HL-60/S4 treated with retinoic acid at 250 ng/mL for 4 days and 3 days (cell line): ENCODE data around the gene SIGLEC10.
"Not testable (repeated sequence)": the region's sequence is repeated elsewhere in the genome, so short reads cannot be mapped to it uniquely, and the experiment has no call there.

Source experiments
- in situ Hi-C: fragments of 300-500 bp; cut with MboI; formaldehyde crosslinking; loops from 2 replicates; pipeline ENCODE4 v1.7.0; 2022; ENCODE audit warnings: low sequenced_read_pairs

SIGLEC10 gene

DNA sequence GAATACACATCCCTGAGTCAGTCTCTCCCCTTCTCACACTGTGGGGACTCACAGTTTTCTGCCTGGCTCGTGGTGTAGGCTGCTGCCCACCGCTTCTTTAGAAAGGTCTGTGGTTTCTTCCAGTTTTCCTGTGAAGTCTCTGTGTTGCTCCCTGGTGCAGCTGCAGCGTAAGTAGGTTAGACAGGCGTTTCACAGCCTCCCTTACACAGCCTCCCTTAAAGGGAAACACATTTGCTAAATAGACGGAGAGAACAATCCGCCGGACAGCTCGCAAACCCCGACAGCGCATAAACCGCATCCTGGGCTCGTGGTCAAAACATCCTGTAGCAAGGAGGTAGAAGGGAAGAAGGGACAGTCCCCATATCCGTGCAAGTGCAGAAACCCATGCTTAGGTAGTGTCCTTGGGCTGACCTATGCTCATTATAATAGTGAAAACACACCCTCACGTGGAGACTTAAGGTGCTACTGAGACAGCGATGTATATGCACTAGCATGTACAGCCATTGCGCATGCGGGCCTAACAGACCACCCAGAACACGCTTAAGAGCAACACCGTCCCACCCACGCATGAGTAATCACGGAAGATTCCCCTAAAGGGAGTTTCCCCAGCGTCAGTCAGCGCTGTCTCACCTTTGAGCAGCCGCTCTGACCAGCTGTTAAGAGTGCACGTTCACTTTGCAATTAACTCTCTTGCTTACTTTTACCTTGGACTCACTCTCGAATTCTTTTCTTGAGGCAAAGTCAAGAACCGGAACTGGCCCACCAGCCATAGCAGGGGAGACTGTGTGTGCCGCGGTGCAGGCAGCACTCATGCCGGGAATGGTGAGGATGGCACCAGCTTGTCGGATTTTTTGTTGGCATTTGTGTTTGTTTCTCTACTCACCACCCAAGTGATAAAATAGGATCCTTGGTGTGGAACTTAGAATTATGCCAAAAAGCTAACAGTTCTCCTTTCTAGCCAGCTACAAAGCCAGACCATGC is 24.3 kb upstream of the SIGLEC10 start:
- in situ Hi-C loops = no loop called here

DNA sequence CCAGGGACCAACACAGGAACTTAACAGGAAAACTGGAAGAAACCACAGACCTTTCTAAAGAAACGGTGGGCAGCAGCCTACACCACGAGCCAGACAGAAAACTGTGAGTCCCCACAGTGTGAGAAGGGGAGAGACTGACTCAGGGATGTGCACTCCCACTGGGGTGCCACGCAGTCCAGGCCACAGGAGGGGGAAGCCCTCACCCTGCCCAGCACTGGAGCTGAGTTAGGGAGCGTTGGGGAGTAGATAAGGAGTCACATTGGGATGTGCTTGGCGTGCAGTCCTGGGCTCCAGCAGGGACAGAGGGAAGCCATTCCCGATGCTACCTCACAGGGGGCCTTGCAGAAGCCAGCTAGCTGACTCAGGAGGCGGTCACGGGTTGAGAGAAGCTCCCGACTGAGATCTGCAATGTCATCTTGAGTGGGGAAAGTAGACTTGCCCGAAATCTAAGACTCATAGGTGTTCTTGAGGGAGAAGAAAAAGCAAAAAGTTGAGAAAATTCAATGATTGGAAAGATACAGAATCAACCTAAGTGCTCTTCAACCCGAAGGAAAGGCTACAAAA is 23.5 kb upstream of the SIGLEC10 start:
- in situ Hi-C loops = no loop called here

DNA sequence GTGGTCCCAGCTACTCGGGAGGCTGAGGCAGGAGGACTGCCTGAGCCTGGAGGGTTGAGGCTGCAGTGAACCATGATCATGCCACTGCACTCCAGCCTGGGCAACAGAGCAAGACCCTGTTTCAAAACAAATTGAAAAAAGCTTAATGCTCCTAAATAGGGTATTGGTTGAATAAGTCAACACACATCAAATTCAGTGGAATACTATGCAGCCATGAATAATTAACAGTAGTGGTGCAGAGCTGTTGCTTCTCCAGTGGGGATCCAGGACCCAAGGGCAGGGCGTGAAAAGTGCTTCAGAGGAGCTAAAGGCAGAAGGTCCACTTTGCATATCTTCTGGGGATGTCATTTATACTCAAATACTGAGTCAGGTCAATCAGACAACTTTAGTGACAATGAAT is 22.6 kb upstream of the SIGLEC10 start:
- in situ Hi-C loops = no loop called here

DNA sequence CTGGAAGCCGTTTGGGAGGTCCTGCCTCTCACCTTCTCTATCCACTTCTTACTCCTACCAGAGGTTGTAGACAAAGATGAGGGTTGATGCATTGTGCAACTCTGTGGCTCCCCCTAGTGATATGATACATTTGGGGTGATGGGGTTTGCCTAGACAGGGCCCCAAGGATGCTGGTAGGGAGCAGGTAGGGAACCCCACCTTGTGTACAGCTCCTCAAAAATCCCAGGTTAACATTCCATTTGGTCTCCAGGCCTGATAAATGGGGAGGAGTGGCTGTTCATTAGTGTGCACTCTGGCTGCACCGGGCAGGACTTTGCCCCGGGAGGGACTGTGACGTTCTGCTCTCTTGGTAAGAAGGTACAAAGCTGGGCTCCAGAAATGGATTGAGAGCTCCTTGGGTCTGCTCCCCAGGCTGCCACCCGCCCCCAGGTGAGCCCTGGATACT is 21.6 kb upstream of the SIGLEC10 start:
- in situ Hi-C loops = no loop called here

DNA sequence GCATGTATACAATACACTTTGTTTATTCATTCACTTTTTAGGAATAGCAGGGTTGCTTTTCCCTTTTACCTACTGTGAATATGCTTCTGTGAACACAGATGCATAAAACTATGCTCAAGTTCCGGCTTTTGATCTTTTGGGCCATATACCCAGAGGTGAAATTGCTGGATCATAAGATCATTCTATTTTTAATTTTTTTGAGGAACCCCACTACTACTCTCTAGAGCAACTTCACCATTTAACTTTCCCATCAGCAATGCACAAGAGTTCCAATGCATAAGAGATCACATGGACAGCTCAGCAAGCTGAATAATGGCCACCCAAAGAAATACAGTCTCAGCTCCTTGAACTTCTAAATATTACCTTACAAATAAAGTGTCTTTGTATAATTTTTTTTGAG is 17.0 kb upstream of the SIGLEC10 start:
- in situ Hi-C loops = no loop called here

DNA sequence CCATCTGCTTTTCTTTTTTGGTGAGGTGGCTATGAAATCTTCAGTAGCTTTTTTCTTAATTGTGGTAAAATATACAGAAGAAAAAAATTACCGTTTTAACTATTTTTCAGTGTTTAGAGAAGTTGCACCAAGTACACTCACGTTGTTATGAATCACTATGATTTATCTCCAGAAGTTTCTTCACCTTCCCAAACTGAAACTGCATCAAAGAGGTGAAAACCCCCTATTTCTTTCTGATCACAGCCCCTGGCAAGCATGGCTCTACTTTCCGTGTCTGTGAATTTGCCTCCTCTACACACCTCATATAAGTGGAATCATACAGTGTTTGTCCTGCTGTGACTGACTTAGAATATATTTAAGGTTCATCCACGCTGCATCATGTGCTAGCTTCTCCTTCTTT is 15.6 kb upstream of the SIGLEC10 start:
- in situ Hi-C loops = no loop called here

DNA sequence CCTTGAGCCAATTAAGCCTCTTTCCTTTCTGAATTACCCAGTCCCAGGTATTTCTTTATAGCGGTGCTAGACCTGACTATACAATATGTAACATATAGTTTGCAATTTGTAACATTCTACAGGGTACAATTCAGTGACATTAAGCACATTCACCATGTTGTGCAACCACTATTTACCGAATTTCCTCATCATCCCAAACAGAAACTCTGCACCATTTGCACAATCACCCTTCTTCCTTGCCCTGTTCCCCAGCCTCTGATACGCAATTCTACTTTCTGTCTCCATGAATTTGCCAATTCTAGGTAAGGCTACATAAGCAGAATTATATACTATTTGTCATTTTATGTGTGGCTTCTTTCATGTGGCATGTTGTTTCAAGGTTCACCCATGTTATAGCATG is 13.7 kb upstream of the SIGLEC10 start:
- in situ Hi-C loops = no loop called here

DNA sequence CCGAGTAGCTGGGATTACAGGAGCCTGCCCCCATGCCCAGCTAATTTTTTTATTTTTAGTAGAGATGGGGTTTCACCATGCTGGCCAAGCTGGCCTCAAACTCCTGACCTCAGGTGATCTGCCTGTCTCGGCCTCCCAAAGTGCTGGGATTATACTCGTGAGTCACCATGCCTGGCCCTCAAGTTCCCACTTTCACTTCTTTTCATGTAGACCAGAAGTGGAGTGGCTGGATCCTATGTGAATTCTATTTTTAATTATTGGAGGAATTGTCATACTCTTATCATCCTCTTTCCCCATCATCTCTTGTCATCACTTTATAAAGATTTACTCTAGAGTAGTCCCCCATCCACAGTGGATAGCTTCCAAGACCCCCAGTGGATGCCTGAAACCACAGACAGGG is 12.8 kb upstream of the SIGLEC10 start:
- in situ Hi-C loops = no loop called here

DNA sequence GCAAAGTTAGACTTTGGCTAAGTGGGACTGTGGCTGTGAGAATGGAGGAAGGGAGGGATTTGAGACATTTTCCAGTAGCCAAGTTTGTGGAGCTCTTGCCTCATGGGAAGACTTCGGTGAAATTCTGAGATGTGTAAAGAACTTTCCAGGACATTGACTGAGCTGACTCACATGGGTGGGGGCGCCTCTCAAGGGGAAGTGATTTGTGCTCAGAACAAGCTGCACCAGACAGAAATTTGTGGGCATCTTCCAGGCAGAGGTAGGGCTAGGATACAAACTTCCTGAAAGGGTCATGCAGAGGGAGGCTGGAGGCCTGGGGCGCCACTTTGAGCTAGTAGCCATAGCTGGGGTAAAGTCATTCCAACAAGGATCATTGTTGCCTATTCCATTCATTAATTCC is 9.8 kb upstream of the SIGLEC10 start:
- in situ Hi-C loops = no loop called here

DNA sequence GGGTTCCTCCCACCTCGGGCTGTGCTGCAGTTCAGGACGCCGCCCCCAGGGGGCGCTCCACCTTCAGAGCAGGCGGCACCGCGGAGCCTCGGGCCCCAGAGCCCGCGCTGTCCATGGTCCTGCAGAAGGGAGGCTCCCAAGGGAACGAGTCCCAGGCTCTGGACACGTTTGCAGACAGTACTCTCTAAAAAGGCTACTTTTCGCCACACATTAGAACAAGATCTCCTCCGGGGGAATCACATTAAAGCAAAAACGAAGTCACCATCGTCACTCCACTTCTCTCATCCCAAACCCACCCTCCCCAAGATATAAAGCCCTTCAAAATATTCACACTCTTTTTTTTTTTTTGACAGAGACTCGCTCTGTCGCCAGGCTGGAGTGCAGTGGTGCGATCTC is 4.6 kb upstream of the SIGLEC10 start:
- in situ Hi-C loops = no loop called here

DNA sequence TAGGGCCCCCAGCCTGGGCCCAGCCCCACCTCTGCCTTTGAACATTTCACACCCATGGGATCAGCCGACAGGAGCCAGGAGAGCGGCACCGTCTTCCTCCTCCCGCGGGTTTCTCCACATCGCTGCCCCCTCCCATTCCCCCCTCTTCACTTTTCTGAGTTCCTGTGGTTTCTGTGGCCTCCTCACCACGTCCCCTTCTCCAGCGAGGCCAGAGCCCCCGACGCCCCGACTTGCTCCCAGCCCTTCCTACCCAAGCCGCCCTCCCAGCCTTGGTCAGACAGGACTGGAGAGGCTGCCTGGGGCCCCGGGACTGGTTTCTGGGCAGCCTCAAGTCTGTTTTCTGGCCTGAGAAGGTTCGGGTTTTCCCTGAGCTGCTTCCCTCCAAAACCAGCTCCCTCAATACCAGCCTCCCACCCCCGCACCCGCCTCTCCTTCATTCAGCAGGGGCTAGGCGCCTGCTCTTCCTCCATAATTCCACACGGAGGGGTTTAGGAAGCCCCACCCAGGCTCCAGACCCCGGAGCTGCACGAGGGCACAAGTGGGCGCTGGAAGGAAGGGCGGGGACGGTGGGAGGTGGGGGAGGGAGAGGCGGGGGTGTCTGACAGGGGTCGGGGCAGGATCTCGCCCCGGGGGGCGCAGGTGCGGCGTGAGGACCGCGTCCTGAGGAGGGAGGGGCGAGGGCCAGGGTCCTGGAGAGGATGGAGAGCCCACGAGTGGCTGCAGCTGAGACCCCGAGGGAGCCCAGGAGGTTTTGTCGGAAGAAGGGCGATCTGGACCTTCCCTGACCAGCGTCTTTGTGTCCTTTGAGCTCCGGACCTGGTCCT is 4.0 kb upstream of the SIGLEC10 start:
- in situ Hi-C loops = no loop called here

DNA sequence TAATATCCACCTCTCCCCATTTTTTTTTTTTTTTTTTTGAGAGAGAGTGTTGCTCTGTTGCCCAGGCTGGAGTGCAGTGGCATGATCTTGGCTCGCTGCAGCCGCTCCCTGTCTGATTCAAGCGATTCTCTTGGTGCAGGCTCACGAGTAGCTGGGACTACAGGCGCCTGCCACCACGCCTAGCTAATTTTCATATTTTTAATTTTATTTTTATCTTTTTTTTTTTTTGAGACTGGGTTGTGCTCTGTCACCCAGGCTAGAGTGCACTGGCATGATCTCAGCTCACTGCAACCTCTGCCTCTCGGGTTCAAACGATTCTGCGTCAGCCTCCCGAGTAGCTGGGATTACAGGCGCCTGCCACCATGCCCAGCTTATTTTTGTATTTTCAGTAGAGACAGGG is 3.1 kb upstream of the SIGLEC10 start:
- in situ Hi-C loops = not testable (repeated sequence)

DNA sequence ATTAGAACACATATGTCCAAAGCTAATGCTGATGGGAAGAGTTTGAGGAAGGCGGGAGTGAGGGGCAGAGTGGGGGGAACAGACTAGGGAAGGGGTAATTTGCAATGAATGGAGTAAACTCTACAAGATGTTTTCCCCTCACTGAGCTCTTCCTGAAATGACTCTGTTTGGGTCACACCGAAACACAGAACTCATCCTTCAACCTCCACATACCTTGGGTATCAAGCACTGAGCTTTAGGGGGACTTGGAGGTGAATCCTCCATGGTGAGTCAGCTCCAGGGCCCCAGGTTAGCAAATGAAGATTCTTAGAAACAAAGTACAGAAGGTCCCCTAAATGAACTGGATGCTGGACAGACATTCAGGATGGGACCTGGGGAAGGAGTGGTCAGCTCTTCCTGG is 1.3 kb upstream of the SIGLEC10 start:
- in situ Hi-C loops = no loop called here

DNA sequence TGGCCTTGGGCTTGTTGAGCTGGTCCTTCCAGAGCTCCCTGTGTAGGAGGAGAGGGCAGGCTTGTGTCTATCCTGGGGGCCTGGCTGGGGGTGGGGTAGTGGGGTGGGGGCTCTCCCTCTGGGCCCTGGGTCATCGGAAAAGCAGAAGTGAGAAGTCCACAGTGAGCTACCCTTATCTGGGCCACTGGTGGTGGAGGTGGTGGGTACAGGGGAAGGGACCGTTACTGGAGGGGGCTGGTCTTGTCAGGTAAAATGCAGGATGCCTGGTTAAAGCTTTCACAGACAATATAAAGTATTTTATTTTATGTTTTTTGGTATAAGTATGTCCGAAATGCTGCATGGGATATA is 342 bp upstream of the SIGLEC10 start:
- in situ Hi-C loops = no loop called here

DNA sequence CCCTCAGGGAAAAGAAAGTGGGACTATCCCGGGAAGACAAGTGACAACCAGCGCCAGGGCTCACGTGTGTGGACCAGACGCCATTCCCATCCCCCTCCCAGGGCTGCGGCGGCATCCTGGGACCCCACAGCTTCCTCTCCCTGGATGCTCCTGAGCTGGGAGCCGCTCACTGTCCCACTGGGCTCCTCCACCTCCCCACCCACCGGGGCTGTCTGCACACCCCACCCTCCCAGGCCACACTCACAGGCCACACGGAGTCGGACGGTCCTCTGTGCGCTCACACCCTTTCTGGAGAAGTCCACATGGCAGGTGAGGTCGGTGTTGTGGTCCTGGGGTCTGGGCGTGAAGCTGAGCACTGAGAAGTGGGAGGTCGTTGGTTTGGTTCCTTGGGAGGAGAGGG is 1.0 kb downstream of the SIGLEC10 start:
- in situ Hi-C loops = not testable (repeated sequence)

DNA sequence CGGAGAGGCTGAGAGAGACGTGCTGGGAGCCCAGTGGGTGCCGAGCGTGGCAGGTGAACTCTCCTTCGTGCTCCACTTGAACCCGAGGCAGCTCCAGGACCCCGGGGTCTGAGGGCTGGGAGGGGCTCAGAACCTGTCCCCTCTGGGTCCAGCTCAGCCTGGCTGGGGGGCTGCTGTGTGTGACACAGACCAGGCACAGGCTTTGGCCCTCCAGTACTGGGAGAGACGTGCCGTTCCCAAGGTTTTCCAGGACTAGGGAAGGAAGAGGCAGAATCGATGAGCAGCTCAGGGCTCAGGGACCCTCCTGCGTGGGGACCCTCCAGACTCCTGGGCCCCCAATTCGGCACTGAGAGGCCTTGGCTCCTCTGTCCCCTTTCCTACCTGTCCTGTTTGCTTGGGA is 2.3 kb downstream of the SIGLEC10 start:
- in situ Hi-C loops = no loop called here

DNA sequence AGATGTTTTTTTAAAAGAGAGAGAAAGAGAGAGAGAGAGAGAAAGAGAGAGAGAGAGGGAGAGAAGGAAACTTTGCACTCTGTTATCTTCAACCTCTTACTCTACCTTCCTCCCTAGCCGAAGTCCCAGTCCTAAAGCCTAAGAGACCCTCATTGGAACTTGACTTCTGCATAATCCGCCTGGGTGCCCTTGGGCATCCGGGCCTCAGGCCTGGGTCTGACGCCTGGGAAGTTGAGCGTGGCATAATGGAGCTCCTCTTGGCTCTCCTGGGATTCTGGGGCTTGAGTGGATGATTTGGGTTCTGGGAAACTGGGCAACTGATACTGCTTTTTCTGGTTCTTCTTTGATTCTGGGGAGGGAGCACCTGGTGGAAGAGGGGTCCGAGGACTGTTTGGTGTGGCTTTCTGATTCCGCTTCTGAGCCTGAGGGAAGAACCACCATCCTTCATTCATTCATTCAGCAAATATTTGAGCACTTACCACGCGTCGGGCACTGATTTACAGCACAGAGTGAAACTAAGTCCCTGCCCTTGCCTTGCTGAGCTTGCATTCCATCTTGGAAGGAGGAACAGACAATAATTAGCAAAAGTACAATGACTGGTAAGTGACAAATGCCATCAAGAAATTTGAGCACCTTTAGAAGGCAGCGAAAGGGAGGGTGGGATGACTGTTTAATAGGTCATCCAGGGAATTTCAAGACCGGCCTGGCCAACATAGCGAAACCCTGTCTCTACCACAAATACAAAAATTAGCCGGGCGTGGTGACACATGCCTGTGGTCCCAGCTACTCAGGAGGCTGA is 6.3 kb downstream of the SIGLEC10 start:
- in situ Hi-C loops = no loop called here

DNA sequence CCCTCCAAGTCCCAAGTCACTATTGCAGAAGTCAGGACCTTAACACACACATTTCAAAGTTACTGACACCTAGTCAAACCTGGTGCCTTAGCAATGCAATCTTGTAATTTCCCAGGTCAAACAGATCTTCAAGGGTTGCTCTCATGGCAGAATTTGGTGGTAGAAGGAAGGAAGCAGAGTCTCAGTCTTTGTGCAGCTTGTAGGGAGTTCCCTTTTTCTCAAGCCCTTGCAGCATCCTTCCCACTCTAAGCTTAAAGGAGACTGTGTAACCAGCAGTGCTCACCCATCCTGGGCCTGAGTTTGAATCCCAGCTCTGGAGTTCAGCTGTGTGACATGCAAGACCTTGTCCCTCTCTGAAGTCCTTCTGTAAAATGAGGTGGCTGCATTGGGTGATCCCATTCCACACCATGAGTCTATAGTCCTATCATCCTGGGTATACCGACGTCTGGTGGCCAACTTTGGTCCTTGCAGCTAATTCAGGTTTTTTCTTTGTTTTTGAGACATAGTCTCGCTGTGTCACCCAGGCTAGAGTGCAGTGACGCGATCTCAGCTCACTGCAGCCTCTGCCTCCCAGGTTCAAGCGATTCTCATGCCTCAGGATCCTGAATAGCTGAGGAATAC is 9.8 kb downstream of the SIGLEC10 start:
- in situ Hi-C loops = no loop called here

DNA sequence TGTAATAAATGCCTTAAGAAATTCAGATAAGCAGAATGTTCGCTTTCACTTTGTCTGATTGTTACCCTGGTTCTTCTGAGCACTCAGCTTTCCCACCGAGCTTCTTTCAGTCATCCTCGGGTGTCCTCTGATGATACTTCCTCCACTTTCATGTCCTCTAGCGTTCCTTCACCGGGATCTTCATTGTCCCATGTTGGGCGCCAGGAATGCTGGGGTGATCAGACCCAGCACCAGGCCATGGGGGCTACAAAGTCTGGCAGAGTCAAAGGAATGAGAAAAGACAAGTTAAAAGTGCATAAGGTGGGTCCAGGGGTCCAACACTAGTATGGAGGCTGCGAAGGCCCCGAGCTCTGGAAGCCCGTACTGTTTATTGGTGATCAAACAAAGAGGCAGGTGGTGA is 15.3 kb downstream of the SIGLEC10 start:
- in situ Hi-C loops = no loop called here

DNA sequence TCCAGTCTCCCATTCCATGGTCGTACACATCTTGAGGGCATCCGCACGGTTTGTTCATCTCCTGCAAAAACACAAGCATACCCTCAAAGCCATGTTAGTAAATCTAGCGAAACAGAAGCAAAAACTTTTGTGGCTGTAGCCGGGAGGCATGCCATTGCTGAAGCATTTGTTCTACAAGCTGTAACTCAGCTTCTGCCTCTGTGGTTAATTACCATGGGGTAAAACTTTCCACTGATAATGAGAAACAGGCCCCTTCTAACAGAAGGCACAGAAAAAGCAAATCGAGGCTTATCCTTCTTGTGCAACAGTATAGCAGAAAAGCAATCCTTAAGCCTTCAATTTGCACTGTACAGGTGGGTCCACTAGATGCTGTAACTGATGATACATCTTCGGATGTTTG is 17.5 kb downstream of the SIGLEC10 start:
- in situ Hi-C loops = not testable (repeated sequence)
